Hepatocyte (in vitro differentiated cells): ENCODE measurements around the gene CASP7.

Source experiments
- EZH2 ChIP-seq: fragments of 200-600 bp; sonication (generic); IDR thresholded peaks from 2 replicates; pipeline ENCODE4 v1.6.1; 2016; ENCODE audit warnings: antibody characterized with exemption, mild to moderate bottlenecking, borderline replicate concordance
- EZH2phosphoT487 ChIP-seq: fragments of 200-600 bp; sonication (generic); IDR thresholded peaks from one replicate; pipeline ENCODE4 v1.6.1; 2018; ENCODE audit warnings: antibody characterized with exemption, mild to moderate bottlenecking, low read depth, moderate library complexity; ENCODE audit not compliant: unreplicated experiment, severe bottlenecking
- TF ChIP-seq, protein P1 (sequence below): fragments of 200-600 bp; sonication (generic); IDR thresholded peaks from 2 replicates; pipeline ENCODE4 v1.5.1; 2016; ENCODE audit warnings: antibody characterized with exemption, mild to moderate bottlenecking; ENCODE audit not compliant: poor library complexity

DNA sequence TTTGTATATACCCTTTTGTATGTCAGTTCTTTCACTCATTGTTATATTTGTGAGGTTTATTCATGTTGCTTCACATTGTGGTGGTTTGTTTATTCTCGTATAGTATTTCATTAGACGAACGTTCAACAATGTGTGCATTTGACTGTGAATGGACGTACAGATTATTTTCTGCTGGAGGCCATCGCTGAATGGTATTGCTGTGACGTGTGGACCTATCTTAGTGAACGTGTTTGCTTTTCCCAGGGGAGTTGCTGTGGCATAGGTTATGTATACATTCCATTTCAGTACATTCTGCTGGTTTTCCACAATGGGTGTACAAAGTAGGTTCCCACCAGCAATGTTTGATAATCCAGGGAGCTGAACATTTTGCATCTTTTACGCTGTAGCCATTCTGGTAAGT, 40.7 kb downstream of the CASP7 start:
- TF ChIP-seq, protein P1, sequence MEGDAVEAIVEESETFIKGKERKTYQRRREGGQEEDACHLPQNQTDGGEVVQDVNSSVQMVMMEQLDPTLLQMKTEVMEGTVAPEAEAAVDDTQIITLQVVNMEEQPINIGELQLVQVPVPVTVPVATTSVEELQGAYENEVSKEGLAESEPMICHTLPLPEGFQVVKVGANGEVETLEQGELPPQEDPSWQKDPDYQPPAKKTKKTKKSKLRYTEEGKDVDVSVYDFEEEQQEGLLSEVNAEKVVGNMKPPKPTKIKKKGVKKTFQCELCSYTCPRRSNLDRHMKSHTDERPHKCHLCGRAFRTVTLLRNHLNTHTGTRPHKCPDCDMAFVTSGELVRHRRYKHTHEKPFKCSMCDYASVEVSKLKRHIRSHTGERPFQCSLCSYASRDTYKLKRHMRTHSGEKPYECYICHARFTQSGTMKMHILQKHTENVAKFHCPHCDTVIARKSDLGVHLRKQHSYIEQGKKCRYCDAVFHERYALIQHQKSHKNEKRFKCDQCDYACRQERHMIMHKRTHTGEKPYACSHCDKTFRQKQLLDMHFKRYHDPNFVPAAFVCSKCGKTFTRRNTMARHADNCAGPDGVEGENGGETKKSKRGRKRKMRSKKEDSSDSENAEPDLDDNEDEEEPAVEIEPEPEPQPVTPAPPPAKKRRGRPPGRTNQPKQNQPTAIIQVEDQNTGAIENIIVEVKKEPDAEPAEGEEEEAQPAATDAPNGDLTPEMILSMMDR = no peak
- no peak for TF ChIP-seq EZH2
- no peak for TF ChIP-seq EZH2phosphoT487
